Gastrocnemius medialis (tissue), 4 donors: Measurements from ENCODE around the gene ZFYVE27.

Source experiments
- POLR2A ChIP-seq, 2 donors: fragments of 450-650 bp; IDR thresholded peaks; one replicate each; pipeline ENCODE4 v1.6.1; 2017; ENCODE audit warnings: antibody characterized with exemption in 2 of 2, mild to moderate bottlenecking in 2 of 2, moderate library complexity in 2 of 2
- TF ChIP-seq, protein P1 (sequence below), 5 experiments: fragments of 450-650 bp in 3 of 5; fragments of 200-600 bp in 2 of 5; sonication (generic) in 2 of 5; IDR thresholded peaks in 4 of 5; conservative IDR thresholded peaks in 1 of 5; 1 replicate in 4 of 5; 2 replicates in 1 of 5; pipeline ENCODE4 v1.5.1; 2016 to 2019; ENCODE audit warnings: antibody characterized with exemption in 5 of 5, mild to moderate bottlenecking in 3 of 5, moderate library complexity in 3 of 5

DNA sequence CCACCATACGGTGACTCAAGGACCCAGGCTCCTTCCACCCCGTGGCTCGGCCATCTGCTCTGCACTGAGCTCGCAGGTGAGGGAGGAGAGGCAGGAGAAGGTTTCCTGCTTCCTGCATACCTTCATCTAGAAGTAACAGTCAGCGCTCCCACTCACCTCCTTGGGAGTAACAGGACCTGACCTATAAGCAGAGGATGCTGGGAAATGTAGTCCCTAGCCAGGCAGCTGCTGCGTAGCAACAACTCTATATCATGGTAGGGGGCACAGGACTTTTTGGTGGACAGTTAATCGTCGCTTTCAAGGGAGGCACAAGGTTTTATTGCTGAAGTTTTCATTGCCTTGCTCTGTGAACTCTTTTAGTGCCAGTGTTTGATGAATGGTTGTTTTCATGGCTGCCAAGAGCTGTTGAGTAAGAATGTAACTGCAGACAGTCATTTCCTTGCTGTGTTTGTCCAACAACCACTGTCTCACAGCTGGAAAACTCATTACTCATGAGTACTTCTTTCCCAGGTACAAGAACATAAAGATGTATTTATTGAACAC lies 10.2 kb upstream of the ZFYVE27 start:
- TF ChIP-seq, protein P1, sequence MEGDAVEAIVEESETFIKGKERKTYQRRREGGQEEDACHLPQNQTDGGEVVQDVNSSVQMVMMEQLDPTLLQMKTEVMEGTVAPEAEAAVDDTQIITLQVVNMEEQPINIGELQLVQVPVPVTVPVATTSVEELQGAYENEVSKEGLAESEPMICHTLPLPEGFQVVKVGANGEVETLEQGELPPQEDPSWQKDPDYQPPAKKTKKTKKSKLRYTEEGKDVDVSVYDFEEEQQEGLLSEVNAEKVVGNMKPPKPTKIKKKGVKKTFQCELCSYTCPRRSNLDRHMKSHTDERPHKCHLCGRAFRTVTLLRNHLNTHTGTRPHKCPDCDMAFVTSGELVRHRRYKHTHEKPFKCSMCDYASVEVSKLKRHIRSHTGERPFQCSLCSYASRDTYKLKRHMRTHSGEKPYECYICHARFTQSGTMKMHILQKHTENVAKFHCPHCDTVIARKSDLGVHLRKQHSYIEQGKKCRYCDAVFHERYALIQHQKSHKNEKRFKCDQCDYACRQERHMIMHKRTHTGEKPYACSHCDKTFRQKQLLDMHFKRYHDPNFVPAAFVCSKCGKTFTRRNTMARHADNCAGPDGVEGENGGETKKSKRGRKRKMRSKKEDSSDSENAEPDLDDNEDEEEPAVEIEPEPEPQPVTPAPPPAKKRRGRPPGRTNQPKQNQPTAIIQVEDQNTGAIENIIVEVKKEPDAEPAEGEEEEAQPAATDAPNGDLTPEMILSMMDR (IDR thresholded peaks at IDR 0.05 in 4 of 5, conservative IDR thresholded peaks at IDR 0.05 in 1 of 5), result no peak
- TF ChIP-seq POLR2A (IDR thresholded peaks at IDR 0.05), result no peak
